OCI-LY7 (cell line): ENCODE results near the gene BIRC5. TPM values are rescaled to one million over a fixed set of nuclear protein-coding genes. Genes with fewer than 3 reads are reported as not detected.
"Not testable (repeated sequence)": the region's sequence is repeated elsewhere in the genome, so short reads cannot be mapped to it uniquely, and the experiment has no call there.

Source experiments
- BruUV-seq: library from RNA; stranded (reverse); fragments of 400-500 nt; replicated peaks from 2 replicates; lab custom pipeline; 2021; lab: Mats Ljungman, UMichigan
- CTCF ChIA-PET: fragments of 300-600 bp; sonication (Branson Sonifier 250); formaldehyde crosslinking; loops from one replicate; lab custom pipeline; 2022; ENCODE audit warnings: antibody characterized with exemption; ENCODE audit not compliant: unreplicated experiment; lab: Charles Lee
- POLR2A ChIA-PET: fragments of 300-600 bp; sonication (Branson Sonifier 250); formaldehyde crosslinking; loops from one replicate; lab custom pipeline; 2022; ENCODE audit warnings: antibody characterized with exemption; lab: Charles Lee
- DNase-seq: peaks from one replicate; pipeline ENCODE4 v3.0.0-alpha.2; 2015; ENCODE audit warnings: low spot score
- H2AFZ ChIP-seq: fragments of 200-600 bp; sonication (generic), shearing (Covaris generic); 2 replicates; pipeline ENCODE4 v1.6.1; 2014; ENCODE audit warnings: mild to moderate bottlenecking, antibody characterized with exemption, low read length, moderate library complexity
- H3K27ac ChIP-seq: fragments of 200-600 bp; sonication (generic); 2 replicates; pipeline ENCODE4 v1.5.1; 2014; ENCODE audit warnings: mixed run types, low read depth, mild to moderate bottlenecking, moderate library complexity, low read length, inconsistent platforms; ENCODE audit not compliant: poor library complexity, severe bottlenecking
- H3K36me3 ChIP-seq: fragments of 200-600 bp; sonication (generic); 2 replicates; pipeline ENCODE4 v1.6.1; 2014; ENCODE audit warnings: mild to moderate bottlenecking, antibody characterized with exemption, low read length, moderate library complexity, mixed read lengths; ENCODE audit not compliant: insufficient read depth
- H3K4me1 ChIP-seq: fragments of 200-600 bp; sonication (generic); 2 replicates; pipeline ENCODE4 v1.5.1; 2014; ENCODE audit warnings: mild to moderate bottlenecking, low read length; ENCODE audit not compliant: insufficient read depth, poor library complexity, severe bottlenecking
- H3K4me2 ChIP-seq: fragments of 200-600 bp; sonication (generic); 2 replicates; pipeline ENCODE4 v1.6.1; 2014; ENCODE audit warnings: mild to moderate bottlenecking, low read length
- H3K4me3 ChIP-seq: fragments of 200-600 bp; sonication (generic); 2 replicates; pipeline ENCODE4 v1.5.1; 2014; ENCODE audit warnings: mild to moderate bottlenecking, low read depth, low read length; ENCODE audit not compliant: poor library complexity, severe bottlenecking
- H3K79me2 ChIP-seq: fragments of 200-600 bp; sonication (generic); 2 replicates; pipeline ENCODE4 v1.6.1; 2016; ENCODE audit warnings: low read depth, mild to moderate bottlenecking, low read length, moderate library complexity, mixed read lengths; ENCODE audit not compliant: insufficient read depth
- H3K9me2 ChIP-seq: fragments of 200-600 bp; sonication (generic); 2 replicates; pipeline ENCODE4 v1.6.1; 2016; ENCODE audit warnings: mild to moderate bottlenecking, low read length, mixed read lengths; ENCODE audit not compliant: insufficient read depth
- H3K9me3 ChIP-seq: fragments of 200-600 bp; sonication (generic); 2 replicates; pipeline ENCODE4 v1.6.1; 2014; ENCODE audit warnings: mild to moderate bottlenecking, mixed run types, low read length, mixed read lengths
- H4K20me1 ChIP-seq: fragments of 200-600 bp; sonication (generic); 2 replicates; pipeline ENCODE4 v1.6.1; 2014; ENCODE audit warnings: mild to moderate bottlenecking, antibody characterized with exemption, low read length, moderate library complexity, mixed read lengths; ENCODE audit not compliant: insufficient read depth
- EZH2phosphoT487 ChIP-seq: fragments of 200-600 bp; sonication (generic); IDR thresholded peaks from 2 replicates; pipeline ENCODE4 v1.6.1; 2018; ENCODE audit warnings: low read depth, borderline replicate concordance, mild to moderate bottlenecking, mixed run types, antibody characterized with exemption, low read length, moderate library complexity, mixed read lengths
- intact Hi-C: fragments of 100-400 bp; cut with micrococcal nuclease; formaldehyde crosslinking; loops from one replicate; pipeline ENCODE4 v1.10.0; 2022; ENCODE audit not compliant: unreplicated experiment
- total RNA-seq, 2 experiments: library from RNA; depleted of rRNA in 1 of 2; stranded (reverse); fragments of >200 nt in 1 of 2; shearing (Covaris generic) in 1 of 2; gene quantifications; 2 replicates each; pipeline ENCODE4 v1.2.3, GENCODE V29; 2014 to 2022
- TF ChIP-seq, protein P1 (sequence below): fragments of 200-600 bp; sonication (generic); conservative IDR thresholded peaks from 2 replicates; pipeline ENCODE4 v1.5.1; 2014; ENCODE audit warnings: mild to moderate bottlenecking, antibody characterized with exemption, low read length, moderate library complexity, mixed read lengths

BIRC5 gene
- total RNA-seq, 2 experiments from 2014 or later: 184 to 266 TPM

GRCh38 chr17:78233678-78234077 lies 19.6 kb downstream of the BIRC5 start:
- POLR2A ChIA-PET: no interaction called here
- Histone ChIP-seq H4K20me1 (no peaks in the 10 kb centered on the region), H3K4me3 (no peak overlapping the region), H3K79me2 (no peaks in the 10 kb centered on the region), H3K36me3 (no peaks in the 10 kb centered on the region), H3K9me3 (no peaks in the 10 kb centered on the region), H3K4me1 (peaks cover 25% of the 10 kb centered on the region), H3K4me2 (no peak overlapping the region), H2AFZ (no peak overlapping the region), H3K9me2 (no peaks in the 10 kb centered on the region), H3K27ac (no peak overlapping the region)
- TF ChIP-seq EZH2phosphoT487: no peak
- TF ChIP-seq, protein P1, sequence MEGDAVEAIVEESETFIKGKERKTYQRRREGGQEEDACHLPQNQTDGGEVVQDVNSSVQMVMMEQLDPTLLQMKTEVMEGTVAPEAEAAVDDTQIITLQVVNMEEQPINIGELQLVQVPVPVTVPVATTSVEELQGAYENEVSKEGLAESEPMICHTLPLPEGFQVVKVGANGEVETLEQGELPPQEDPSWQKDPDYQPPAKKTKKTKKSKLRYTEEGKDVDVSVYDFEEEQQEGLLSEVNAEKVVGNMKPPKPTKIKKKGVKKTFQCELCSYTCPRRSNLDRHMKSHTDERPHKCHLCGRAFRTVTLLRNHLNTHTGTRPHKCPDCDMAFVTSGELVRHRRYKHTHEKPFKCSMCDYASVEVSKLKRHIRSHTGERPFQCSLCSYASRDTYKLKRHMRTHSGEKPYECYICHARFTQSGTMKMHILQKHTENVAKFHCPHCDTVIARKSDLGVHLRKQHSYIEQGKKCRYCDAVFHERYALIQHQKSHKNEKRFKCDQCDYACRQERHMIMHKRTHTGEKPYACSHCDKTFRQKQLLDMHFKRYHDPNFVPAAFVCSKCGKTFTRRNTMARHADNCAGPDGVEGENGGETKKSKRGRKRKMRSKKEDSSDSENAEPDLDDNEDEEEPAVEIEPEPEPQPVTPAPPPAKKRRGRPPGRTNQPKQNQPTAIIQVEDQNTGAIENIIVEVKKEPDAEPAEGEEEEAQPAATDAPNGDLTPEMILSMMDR: no peak
- no TSS peak for BruUV-seq
- CTCF ChIA-PET: no interaction called here
- DNase-seq: no peak
- intact Hi-C loops: no loop called here

GRCh38 chr17:78234261-78234865 lies 20.3 kb downstream of the BIRC5 start:
- BruUV-seq: no TSS peak
- no peak overlapping the region for H3K4me3 ChIP-seq
- ChIA-PET CTCF (no interaction called here), POLR2A (interaction anchor here (0.6 kb wide), 1 partner anchor 33 kb away, joined by 4 read pairs; no protein-coding TSS in a partner anchor)
- H3K9me3 ChIP-seq: no peaks in the 10 kb centered on the region
- no peaks in the 10 kb centered on the region for H3K9me2 ChIP-seq
- peaks cover 32% of the 10 kb centered on the region for H3K4me1 ChIP-seq
- no peaks in the 10 kb centered on the region for H3K36me3 ChIP-seq
- no peaks in the 10 kb centered on the region for H3K79me2 ChIP-seq
- H2AFZ ChIP-seq: no peak overlapping the region
- intact Hi-C loops: no loop called here
- TF ChIP-seq EZH2phosphoT487: no peak
- TF ChIP-seq, protein P1: no peak
- H3K27ac ChIP-seq: no peak overlapping the region
- no peak for DNase-seq
- H3K4me2 ChIP-seq: no peak overlapping the region
- no peaks in the 10 kb centered on the region for H4K20me1 ChIP-seq

DNA sequence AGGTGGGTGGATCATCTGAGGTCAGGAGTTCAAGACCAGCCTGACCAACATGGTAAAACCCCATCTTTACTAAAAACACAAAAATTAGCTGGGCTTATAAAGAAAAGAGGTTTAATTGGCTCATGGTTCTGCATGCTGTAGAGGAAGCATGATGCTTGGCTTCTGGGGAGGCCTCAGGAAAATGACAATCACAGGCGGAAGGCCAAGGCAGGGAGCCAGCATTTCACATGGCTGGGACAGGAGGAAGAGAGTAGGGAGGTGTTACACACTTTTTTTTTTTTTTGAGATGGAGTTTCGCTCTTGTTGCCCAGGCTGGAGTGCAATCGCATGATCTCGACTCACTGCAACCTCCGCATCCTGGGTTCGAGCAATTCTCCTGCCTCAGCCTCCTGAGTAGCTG lies 21.0 kb downstream of the BIRC5 start:
- intact Hi-C loops, CTCF ChIA-PET, H2AFZ ChIP-seq, H3K27ac ChIP-seq, H4K20me1 ChIP-seq, BruUV-seq, H3K4me3 ChIP-seq, H3K9me2 ChIP-seq, H3K4me2 ChIP-seq, H3K9me3 ChIP-seq, H3K36me3 ChIP-seq, H3K79me2 ChIP-seq, POLR2A ChIA-PET, DNase-seq: not testable (repeated sequence)
- peaks cover 39% of the 10 kb centered on the region for H3K4me1 ChIP-seq
